Brain pericyte (primary cell): ENCODE data around the gene ATP4B.

Experiments used
- DNase-seq: peaks from one replicate; pipeline ENCODE4 v3.0.0-alpha.2; 2012; ENCODE audit warnings: low read depth, low spot score

The ATP4B gene

GRCh38 chr13:113642563-113642962 lies 15.4 kb downstream of the ATP4B start:
- DNase-seq: no peak

- DNase-seq: no peak
Measured at GRCh38 chr13:113641426-113641825, 16.6 kb downstream of the ATP4B start.

DNA sequence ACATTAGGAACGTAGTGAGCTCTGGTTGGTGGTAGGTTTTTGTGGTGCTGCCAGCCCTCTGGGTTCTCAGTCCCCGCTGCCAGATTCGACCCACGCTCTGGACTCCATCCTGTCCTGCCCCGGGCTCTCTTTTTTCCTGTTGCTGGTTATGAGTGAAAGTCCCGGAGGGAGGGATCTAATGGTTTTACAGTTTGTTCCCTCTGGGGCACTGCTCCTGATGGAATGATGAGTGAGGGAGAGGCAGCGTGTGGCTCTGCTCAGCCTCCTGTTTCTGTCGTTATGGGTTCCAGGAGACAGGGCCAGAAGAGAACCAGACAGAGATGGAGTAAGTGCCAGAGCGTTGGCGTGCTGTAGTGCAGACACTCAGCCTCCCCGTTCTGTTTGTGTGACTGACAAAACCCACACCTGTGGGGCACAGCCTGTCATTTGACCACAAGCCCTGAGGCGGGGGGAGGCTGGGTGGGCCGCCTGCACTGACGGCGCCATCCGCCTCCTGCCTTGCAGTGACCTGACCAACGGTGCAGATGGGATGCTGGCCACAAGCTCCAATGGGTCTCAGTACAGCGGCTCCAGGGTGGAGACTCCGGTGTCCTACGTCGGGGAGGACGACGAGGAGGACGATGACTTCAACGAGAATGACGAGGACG lies 18.3 kb downstream of the ATP4B start:
- no peak for DNase-seq

DNA sequence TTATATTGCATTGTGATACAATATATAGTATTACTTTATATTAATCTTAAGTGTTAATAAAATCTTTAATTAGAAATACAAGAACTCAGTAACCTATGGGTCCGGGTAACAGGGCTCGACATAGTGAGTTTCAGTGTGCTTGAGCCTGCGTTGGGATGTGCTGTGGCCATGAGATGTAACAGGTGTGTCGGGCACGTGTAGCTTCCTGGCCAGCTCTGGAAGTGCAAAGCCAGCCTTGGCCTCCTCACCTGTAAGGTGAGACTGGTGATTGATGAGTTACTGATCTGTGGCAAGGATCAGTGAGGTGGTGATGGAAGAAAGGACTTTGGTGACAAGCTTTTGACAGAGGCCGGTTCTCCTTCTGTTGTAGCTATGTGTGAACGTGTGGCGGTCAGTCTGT lies 19.2 kb downstream of the ATP4B start:
- DNase-seq: no peak

DNA sequence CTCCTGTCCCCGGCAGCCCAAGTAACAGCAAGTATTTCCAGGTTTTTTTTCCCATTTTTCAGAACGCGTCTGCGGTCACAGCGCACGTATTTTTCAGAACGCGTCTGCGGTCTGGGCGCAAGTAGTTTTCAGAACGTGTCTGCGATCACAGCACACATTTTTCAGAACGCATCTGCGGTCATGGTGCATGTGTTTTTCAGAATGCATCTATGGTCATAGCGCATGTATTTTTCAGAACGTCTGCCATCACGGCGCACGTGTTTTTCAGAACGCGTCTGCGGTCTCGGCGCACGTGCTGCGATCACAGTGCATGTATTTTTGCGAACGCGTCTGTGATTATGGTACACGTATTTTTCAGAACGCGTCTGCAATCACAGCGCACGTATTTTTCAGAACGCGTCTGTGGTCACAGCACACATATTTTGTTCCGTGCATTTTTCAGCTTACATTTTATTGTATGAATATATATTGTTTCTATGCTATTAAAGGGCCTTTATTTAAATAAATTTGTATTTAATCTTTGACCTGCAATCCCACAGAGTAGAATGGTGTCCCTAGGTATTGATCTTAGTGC lies 19.7 kb downstream of the ATP4B start:
- no peak for DNase-seq

DNA sequence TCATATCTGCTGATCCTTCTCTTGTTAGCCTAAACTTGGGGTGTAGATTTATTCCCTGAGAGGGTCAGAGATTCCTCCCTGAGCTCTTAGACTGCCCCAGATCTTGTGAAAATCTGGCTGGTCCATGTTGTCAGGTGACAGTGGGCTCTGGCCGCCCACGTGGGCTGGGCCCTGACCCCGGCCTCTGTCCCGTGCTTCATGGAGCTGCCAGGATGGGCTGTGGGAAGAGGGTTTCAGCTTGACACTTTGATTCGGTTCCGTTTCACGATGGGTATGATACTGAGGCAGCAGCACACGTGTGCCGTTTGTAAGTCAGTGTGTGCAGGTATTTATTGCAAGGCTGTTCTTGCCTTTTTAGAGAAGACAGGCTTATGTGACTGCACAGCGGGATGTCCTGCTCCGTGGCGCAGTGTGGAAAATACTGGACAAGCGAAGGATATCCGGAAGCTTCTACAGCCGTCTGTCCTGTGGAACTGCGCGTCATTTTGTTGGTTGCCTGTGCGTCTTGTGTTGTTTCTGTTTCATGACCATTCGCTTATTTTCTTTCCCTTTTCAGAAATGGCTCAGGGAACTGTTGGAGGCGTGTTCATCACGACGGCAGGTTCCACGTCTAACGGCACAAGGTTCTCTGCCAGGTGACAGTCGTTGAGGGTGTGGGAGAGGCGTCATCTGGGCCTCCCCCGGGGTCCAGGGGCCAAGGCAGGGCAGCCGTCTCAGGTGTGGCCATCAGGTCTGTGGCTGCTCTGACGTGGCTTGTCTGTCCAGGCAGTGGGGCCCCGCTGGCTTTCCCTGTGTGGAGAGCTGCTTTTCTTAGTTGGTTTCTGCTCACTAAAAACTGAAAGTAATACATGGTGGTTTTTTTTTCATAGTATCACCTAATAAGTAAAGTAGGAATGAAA lies 20.5 kb downstream of the ATP4B start:
- DNase-seq: no peak

DNA sequence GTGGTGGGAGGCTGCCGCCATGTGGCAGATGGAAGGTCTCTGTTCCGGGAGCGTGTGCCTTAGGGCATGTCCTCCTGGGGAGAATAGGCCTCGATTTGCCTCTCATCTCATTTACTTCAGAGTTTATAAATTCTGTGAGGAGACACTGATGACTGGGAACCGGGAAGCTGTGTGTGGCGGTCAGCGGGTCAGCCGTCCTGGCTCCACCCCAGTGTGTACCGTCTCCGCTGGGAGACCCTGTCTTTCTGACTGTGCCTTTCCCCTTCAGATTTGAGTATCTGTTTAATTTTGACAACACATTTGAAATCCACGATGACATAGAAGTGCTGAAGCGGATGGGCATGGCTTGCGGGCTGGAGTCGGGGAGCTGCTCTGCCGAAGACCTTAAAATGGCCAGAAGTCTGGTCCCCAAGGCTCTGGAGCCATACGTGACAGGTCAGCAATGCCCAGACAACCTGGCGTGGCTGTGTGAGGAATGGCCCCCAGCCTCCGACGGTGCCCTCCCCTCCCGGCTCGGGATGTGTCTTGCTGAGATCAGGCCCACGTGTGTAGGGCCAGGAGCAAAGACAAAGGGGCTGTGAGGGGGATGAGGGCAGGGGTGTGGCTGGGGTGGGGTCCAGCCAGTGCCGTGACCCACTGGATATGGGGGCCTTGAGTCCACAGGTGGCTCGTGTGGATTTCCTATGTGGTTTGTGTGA lies 21.6 kb downstream of the ATP4B start:
- DNase-seq: no peak

DNA sequence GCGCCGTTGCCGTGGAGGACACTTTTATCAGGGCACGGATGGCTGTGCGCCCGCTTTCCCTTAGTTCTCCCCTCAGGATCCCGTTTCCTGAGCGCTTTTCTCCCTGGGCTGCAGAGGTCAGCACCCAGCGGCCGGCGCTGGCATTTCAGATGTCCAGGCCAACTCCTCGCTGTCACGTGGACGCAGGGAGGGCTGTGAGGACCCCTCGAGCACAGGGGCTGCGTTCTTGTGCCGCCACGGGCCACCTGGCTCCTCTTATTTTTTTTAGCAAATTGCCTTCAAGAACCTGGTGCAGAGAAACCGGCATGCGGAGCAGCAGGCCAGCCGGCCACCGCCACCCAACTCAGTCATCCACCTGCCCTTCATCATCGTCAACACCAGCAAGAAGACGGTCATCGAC lies 22.3 kb downstream of the ATP4B start:
- no peak for DNase-seq

DNA sequence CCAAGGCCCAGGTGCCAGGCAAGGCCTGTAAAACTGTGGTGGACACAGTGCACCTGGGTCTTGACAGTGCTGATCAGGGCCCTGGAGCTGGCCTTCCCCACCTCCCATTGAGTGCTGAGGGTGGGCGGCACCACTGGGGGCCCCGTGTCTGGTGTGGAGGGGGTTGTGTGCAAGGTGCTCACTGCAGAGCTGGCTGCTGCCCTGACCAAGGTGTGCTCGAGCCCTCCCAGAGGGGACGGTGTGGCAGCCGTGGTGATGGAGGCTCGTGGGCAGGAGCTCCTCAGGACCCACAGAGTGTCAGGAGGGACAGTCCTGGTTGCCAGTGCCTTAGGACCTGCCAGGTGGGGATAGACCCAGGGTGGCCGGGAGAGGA lies 23.0 kb downstream of the ATP4B start:
- no peak for DNase-seq

DNA sequence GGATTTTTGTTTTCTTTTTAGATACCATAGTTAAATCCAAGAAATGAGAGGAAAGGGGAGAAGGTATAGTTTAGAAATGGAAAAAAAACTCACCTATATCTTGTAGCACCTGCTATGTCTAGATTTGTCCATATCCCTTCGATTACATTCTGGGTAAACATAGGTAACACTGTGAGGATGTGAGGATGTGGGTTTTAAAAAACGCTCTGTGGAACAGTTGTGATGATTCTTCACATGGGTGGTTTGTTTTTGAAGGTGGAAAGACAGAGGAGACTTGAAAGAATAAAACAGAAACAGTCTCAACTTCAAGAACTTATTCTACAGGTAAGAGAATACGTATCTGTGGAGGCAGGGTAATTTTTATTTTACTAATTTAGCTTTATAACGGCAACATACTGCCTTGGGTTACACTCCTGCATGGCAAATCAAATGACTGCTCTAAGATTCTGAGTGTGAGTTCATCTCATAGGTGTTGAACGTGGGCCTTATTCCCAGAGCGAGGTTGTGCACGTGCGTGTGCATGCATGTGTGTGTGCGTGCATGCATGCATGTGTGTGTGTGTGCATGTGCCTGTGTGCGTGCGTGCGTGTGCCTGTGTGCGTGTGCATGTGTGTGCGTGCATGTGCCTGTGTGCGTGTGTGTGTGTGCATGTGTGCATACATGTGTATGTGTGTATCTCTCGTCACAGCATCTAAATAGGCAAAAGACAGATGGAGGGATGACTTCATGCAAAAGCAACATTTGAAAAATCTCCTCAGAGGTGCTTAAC lies 23.5 kb downstream of the ATP4B start:
- DNase-seq: no peak

DNA sequence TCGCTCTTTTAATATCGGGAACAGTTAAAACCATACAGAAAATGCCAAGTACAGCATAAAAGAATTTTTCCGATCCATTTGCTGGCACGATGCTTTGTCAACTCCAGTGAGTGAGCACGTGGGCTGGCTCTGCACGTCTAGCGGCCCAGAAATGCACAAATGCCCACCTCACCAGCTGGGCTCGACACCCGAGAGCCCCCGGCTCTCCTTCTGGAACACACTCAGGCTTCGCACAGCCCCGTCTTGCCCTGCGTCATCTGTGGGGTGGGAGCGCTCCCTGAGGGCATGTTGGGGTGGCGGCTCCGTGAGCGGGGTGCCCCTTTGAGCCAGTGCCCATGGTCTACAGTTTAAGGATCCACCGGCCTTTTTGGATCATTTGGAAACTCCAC lies 24.5 kb downstream of the ATP4B start:
- DNase-seq: no peak

DNA sequence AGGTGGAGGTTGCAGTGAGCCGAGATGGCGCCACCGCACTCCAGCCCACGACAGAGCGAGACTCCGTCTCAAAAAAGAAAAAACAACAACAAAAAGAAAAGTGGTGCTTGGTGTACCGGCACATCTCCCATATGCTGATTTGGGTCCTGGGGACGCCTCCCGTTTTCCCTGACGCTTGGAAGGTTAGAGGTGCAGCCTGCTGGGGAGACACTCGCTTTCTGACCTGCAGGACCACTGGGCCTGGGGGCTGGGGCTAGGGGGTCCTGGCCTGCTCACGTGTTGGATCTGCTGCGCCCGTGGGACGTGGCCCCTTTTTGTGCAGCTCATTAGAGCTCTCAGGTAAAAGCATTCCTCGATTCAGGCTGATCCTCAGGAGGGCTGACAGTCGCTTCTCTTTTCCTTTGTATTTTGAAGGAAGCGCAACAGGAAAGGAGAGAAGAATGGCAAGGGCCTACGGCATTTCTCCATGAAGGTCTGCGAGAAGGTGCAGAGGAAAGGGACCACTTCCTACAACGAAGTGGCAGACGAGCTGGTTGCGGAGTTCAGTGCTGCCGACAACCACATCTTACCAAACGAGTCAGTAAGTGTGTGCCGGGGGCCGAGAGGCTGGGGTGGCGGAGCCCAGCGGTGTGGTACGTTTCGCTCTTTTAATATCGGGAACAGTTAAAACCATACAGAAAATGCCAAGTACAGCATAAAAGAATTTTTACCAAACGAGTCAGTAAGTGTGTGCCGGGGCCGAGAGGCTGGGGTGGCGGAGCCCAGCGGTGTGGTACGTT lies 25.1 kb downstream of the ATP4B start:
- no peak for DNase-seq

DNA sequence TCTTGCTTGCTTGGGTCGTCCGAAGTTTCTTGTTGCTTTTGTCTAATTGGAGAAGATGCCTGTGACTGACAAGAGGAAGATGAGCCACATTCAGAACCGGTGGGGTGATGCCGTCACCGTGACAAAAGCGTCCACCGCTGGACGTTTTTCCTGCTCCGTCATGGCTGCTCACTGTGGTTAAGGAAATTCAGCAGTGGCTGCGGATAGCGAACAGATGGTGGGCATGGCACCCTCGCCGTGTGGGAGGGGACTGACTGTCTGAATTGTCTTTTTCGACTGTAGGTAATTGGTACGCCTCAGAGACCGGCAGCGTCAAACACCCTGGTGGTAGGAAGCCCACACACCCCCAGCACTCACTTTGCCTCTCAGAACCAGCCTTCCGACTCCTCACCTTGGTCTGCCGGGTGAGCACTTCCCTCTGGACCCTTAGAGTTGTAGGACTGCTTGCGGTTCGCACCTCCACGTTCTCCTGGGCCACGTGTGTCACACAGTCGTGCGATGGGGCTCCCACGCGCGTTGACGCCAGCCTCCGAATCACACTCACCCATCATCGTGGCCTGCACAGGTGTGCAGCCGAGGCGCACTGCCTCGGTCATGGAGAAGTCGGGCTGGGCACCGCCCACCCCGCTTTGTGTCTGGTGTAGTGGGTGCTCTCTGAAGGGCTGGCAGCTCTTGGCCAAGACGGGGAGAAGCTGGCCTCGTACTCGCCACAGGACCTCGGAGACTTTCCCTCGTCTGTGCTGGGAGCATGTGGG lies 26.5 kb downstream of the ATP4B start:
- DNase-seq: no peak

DNA sequence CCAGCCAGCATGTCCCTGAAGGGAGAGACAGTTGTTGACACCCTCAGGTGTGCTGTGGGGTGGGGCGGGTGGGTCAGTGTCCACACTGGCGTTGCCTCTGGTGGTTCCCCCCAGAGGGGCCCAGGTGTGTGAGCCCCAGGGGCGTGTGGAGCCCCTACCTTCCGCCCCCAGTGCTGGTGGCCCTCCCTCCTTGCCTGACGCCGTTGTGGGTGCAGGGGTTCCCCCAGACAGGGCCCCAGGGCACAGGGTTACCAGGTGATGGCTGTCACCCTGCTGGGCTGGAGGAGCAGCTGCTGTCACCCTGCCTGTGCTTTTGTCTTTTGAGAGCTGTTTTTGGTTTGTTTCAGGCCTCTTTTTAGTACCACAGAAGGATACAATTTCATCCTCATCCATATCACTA lies 27.2 kb downstream of the ATP4B start:
- no peak for DNase-seq

GRCh38 chr13:113630296-113630695 lies 27.7 kb downstream of the ATP4B start:
- DNase-seq: no peak

DNA sequence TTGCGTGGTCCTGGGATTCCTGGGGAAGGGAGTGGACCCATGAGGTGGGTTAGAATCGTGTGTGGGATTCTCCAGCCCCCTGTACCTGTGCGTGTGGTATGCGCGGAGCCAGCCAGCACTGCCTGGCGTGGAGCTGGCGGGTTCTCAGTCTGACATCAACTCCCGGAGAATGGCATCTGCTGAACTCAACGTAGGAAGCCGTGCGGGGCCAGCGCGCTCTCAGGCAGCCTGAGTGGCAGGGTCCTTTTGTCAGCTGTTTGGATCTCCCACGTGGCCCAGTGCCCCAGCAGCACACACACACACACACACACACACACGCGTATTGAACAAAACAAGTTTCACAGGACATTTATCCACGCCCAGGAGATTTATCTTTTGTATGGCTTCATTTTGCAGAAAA lies 28.1 kb downstream of the ATP4B start:
- no peak for DNase-seq

DNA sequence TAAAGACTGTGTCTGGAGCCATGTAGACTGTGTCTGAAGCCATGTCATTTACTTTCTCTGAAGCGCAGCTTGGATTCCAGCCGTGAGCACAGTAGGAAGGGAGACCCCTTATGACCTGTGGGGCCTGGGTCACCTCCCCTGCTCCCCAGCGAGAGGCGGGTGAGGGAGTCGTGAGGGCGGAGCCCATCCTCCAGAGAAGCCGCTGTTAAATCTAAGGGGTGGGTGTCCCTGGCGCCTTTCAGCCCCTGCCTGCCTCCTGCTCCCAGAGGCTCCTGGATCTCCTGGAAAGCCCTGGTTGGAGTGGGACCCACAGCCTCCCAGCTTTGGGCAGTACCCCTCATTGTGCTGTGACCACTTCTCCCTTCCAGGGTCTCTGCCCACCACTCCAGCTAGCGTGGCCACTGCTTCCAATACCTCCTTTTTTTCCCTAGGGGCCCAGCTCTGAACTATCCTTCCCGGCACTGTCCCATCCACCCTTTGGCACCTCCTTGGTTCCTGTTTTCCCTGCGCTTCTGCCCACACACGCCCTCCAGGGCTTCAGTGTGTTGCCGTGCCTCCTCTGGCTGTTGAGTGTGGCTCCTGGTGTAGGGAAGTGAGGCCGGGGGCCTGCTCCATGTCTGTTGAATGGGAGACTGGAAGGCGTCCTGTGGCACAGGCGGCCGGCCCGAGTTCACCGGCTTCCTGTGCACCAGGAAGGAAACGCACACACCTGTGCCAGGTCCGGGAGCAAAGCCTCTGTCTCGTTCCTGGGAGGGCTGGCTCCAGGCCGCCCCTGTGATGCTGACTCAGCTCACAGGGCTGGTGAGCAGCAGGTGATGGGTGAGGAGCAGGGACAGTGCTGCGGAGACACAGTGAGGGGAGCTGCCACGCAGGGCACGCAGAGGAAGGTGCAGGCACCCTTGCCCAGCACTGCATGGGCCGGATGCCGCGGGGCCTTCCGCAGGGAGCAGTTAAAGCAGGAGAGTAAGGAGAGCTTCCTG lies 29.4 kb downstream of the ATP4B start:
- no peak for DNase-seq

DNA sequence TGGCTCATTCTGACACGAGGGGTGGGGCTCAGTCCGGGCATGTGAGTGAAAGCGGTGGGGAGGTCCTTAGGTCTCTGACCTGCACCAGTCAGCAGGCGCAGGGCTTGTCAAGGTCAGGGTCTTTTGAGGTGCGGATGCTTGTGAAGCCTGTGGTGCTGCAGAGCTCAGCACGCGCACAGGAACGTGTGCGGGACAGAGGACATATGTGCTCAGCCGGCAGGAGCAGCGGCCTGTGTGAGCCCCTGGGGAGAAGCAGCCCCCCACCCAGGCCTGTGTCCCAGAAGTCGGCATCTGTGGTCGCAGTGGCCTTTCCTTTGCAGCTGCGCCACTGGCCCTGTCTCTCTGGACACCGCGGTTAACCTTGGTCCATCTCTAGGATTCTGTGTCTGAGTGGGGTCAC lies 30.9 kb downstream of the ATP4B start:
- DNase-seq: no peak
